OCI-LY3 (cell line): ENCODE results near the gene SERPINH1.

Experiments used
- H2AFZ ChIP-seq: fragments of 200-600, 300-600 bp; shearing (Covaris generic); 2 replicates; pipeline ENCODE4 v1.6.0; 2014; ENCODE audit warnings: antibody characterized with exemption, low read depth, low read length
- H3K27ac ChIP-seq: fragments of 200-600, 300-600 bp; sonication (generic); 2 replicates; pipeline ENCODE4 v1.5.1; 2014; ENCODE audit warnings: mild to moderate bottlenecking, low read length, moderate library complexity, mixed read lengths
- H3K27me3 ChIP-seq: fragments of 200-600, 300-600 bp; sonication (generic); 2 replicates; pipeline ENCODE4 v1.6.1; 2014; ENCODE audit warnings: low read depth, low read length, mixed read lengths
- H3K36me3 ChIP-seq: fragments of 200-600, 300-600 bp; sonication (generic); replicated peaks from 2 replicates; pipeline ENCODE3; 2014; ENCODE audit warnings: low read depth, low read length, mixed read lengths
- H3K4me1 ChIP-seq: fragments of 300-600, 200-600 bp; sonication (generic); 2 replicates; pipeline ENCODE4 v1.6.1; 2014; ENCODE audit warnings: low read length, mixed read lengths
- H3K4me2 ChIP-seq: fragments of 200-600, 300-600 bp; sonication (generic); 2 replicates; pipeline ENCODE4 v1.6.1; 2014; ENCODE audit warnings: low read length, mixed read lengths
- H3K4me3 ChIP-seq: fragments of 300-600, 200-600 bp; sonication (generic); 2 replicates; pipeline ENCODE4 v1.5.1; 2014; ENCODE audit warnings: antibody characterized with exemption, mild to moderate bottlenecking, low read length, moderate library complexity
- H3K79me2 ChIP-seq: fragments of 300-600, 200-600 bp; shearing (Covaris generic); 2 replicates; pipeline ENCODE4 v1.6.1; 2014; ENCODE audit warnings: mild to moderate bottlenecking, low read length, mixed read lengths
- H3K9ac ChIP-seq: fragments of 300-600, 200-600 bp; shearing (Covaris generic); 2 replicates; pipeline ENCODE4 v1.6.0; 2014; ENCODE audit warnings: mild to moderate bottlenecking, low read length, moderate library complexity
- H3K9me3 ChIP-seq: fragments of 200-600, 300-600 bp; shearing (Covaris generic); 2 replicates; pipeline ENCODE4 v1.6.1; 2014; ENCODE audit warnings: low read length, mixed read lengths; ENCODE audit not compliant: insufficient read depth
- H4K20me1 ChIP-seq: fragments of 200-600, 300-600 bp; sonication (generic); 2 replicates; pipeline ENCODE4 v1.6.1; 2016; ENCODE audit warnings: low read length, mixed read lengths; ENCODE audit not compliant: insufficient read depth
- EZH2phosphoT487 ChIP-seq: fragments of 200-600 bp; shearing (Covaris generic); IDR thresholded peaks from 2 replicates; pipeline ENCODE4 v1.6.1; 2018; ENCODE audit warnings: antibody characterized with exemption, mixed run types, low read depth
- TF ChIP-seq, protein P1 (sequence below): fragments of 200-600, 300-600 bp; sonication (generic); IDR thresholded peaks from 2 replicates; pipeline ENCODE4 v1.5.1; 2014; ENCODE audit warnings: antibody characterized with exemption, low read length, low read depth

SERPINH1 gene

DNA sequence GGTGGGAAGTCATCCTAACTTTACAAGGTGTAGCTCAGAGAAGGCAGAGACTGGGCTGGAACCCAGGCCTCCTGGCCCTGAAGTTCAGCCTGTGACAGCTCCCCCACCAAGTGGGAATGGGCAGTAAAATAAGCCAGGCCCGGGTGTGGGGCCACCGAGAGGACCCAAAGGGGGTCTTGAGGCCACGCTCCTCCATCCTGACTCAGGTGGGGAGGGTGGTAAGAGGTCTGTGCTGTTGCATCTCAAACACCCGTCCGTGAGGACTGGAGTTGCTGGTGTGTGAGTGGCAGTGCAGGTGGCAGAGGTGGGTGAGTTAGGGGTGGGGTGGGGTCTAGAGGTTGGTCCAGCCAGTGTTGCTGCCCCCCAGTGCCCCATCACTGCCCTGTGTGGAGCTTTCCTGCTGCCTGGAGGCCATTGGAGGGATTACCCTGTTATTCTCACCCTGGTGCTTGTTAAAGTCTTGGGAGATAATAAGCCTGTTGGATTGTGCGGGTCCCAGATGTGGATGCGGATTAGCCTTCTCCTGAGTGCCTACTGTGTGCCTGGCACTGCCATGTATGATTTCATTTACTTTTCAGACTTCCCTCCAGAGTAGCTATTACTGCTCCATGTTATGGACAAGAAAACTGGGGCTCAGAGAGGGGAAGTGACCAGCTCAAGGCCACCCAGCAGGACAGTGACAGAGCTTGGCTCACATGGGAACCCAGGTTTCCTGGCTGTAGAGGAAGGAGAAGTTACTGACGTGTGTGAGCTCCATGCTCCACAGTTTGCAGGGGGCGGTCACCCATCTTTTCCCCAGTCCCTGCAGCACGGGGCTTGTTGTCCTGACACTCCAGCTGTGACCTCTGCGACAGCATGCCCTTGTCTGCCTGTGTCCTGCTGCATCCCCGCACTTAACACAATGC lies 12.9 kb downstream of the SERPINH1 start:
- Histone ChIP-seq H3K9me3 (no peaks in the 10 kb centered on the region), H3K4me1 (peaks cover 10% of the 10 kb centered on the region)

DNA sequence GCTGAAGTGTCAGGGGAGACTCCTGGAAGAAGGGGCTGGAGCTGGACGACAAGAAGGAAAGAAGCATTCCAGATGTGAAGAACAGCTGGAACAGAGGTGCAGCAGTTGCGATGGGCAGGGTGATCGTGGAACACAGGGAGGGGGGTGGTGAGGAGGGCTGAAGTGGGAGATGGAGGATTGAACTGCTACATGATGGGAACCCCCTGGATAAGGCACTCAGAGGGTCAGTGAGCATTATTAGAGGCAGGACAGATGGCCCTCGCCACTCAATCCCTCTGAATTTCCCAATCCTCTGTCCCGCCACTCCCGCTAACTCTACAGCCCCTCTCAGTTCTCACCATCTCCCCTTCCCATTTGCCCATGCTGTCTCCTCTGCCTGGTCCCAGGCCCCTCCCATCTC lies 14.0 kb downstream of the SERPINH1 start:
- Histone ChIP-seq H3K4me1 (peaks cover 10% of the 10 kb centered on the region), H3K9me3 (no peaks in the 10 kb centered on the region), H3K27ac (no peak overlapping the region), H3K4me3 (no peak overlapping the region), H2AFZ (no peak overlapping the region), H3K36me3 (peaks cover 16% of the 10 kb centered on the region), H3K27me3 (no peaks in the 10 kb centered on the region), H3K4me2 (no peak overlapping the region), H4K20me1 (no peaks in the 10 kb centered on the region; the same call in 1 of the 2 replicates), H3K79me2 (no peaks in the 10 kb centered on the region), H3K9ac (no peak overlapping the region)
- TF ChIP-seq, protein P1, sequence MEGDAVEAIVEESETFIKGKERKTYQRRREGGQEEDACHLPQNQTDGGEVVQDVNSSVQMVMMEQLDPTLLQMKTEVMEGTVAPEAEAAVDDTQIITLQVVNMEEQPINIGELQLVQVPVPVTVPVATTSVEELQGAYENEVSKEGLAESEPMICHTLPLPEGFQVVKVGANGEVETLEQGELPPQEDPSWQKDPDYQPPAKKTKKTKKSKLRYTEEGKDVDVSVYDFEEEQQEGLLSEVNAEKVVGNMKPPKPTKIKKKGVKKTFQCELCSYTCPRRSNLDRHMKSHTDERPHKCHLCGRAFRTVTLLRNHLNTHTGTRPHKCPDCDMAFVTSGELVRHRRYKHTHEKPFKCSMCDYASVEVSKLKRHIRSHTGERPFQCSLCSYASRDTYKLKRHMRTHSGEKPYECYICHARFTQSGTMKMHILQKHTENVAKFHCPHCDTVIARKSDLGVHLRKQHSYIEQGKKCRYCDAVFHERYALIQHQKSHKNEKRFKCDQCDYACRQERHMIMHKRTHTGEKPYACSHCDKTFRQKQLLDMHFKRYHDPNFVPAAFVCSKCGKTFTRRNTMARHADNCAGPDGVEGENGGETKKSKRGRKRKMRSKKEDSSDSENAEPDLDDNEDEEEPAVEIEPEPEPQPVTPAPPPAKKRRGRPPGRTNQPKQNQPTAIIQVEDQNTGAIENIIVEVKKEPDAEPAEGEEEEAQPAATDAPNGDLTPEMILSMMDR: no peak
- TF ChIP-seq EZH2phosphoT487: no peak

More for the DNA sequence above, 12.9 kb downstream of the SERPINH1 start:
- no peak overlapping the region for H3K4me3 ChIP-seq
- H3K27me3 ChIP-seq: no peaks in the 10 kb centered on the region
- no peaks in the 10 kb centered on the region; the same call in 1 of the 2 replicates for H4K20me1 ChIP-seq
- H3K9ac ChIP-seq: no peak overlapping the region
- no peak overlapping the region for H2AFZ ChIP-seq
- no peak overlapping the region for H3K4me2 ChIP-seq
- H3K27ac ChIP-seq: no peak overlapping the region
- TF ChIP-seq EZH2phosphoT487: no peak
- TF ChIP-seq, protein P1: no peak
- peaks cover 26% of the 10 kb centered on the region for H3K36me3 ChIP-seq
- no peaks in the 10 kb centered on the region for H3K79me2 ChIP-seq

DNA sequence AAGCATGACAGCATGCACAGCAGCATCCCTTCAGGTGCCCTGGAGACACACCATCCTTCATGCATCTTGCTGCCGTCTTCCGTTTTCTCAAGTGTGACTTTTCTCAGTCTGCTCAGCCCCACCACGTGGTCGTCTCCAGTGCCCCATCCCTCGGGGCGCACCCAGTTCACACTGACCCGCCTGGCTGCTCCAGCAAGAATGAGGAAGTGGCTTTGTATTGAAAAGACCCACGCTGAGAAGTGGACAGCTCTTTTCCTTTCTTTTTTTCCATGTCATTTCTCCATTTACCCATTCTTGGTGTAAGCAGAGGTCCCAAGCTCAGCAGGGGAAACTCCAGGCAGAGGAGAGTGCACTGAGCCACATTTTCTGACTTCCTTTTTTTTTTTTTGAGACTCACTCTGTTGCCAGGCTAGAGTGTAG lies 14.5 kb downstream of the SERPINH1 start:
- peak overlapping the region; percentile 10; the same call in 1 of the 2 replicates for H3K4me2 ChIP-seq
- no peaks in the 10 kb centered on the region for H3K79me2 ChIP-seq
- no peak overlapping the region for H3K9ac ChIP-seq
- TF ChIP-seq EZH2phosphoT487: no peak
- TF ChIP-seq, protein P1: no peak
- H2AFZ ChIP-seq: no peak overlapping the region; the same call in 1 of the 2 replicates
- no peak overlapping the region for H3K4me3 ChIP-seq
- peaks cover 10% of the 10 kb centered on the region for H3K4me1 ChIP-seq
- no peaks in the 10 kb centered on the region for H3K9me3 ChIP-seq
- H4K20me1 ChIP-seq: no peaks in the 10 kb centered on the region; the same call in 1 of the 2 replicates
- no peak overlapping the region for H3K27ac ChIP-seq
- no peaks in the 10 kb centered on the region for H3K27me3 ChIP-seq
- H3K36me3 ChIP-seq: peaks cover 11% of the 10 kb centered on the region

DNA sequence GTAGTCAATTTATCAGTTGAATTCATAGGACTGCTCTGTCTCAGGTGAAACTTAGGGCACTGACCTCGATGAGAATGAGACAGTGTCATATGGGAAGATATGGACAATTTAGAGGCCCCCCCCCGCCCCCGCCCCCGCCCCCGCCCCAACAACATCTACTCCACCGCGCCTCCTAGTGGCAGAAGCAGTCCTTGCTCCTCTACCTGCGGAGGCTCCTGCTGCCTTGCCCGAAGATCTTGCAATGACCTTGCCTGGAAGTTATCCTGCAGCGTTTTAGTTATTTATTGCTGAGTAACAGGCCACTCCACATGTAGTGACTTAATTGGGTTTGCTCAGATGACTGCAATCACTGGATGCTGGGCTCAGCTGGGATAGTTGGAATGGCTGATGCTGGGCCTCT lies 15.2 kb downstream of the SERPINH1 start:
- no peak overlapping the region for H3K4me2 ChIP-seq
- TF ChIP-seq, protein P1: peak; percentile 44
- TF ChIP-seq EZH2phosphoT487: no peak

More for the DNA sequence above, 15.2 kb downstream of the SERPINH1 start:
- H3K36me3 ChIP-seq: peaks cover 6% of the 10 kb centered on the region
- H3K79me2 ChIP-seq: no peaks in the 10 kb centered on the region
- peaks cover 10% of the 10 kb centered on the region for H3K4me1 ChIP-seq
- H3K4me3 ChIP-seq: no peak overlapping the region
- H3K9ac ChIP-seq: no peak overlapping the region
- H2AFZ ChIP-seq: no peak overlapping the region
- H3K27me3 ChIP-seq: no peaks in the 10 kb centered on the region
- H3K9me3 ChIP-seq: no peaks in the 10 kb centered on the region
- no peaks in the 10 kb centered on the region for H4K20me1 ChIP-seq
- H3K27ac ChIP-seq: no peak overlapping the region
